Mucosa of descending colon (tissue), 3 donors: ENCODE results near the gene ACSL6. TPM values are rescaled to one million over a fixed set of nuclear protein-coding genes. Genes with fewer than 3 reads are reported as not detected.

Experiments used
- ATAC-seq: fragments of 200-7000 bp; cut with Tn5 transposase; one replicate; pipeline ENCODE4 v1.9.1; 2020; ENCODE audit warnings: mild to moderate bottlenecking, moderate library complexity
- DNase-seq, 3 donors: peaks; one replicate each; pipeline ENCODE4 v3.0.0-alpha.2; 2020
- H3K36me3 ChIP-seq: fragments of 200-600 bp; one replicate; pipeline ENCODE4 v1.8.0; 2021; ENCODE audit warnings: low read depth, mild to moderate bottlenecking
- H3K4me1 ChIP-seq: fragments of 200-600 bp; one replicate; pipeline ENCODE4 v1.8.0; 2021; ENCODE audit warnings: low read depth, mild to moderate bottlenecking
- H3K4me3 ChIP-seq: fragments of 200-600 bp; one replicate; pipeline ENCODE4 v1.8.0; 2021; ENCODE audit warnings: mild to moderate bottlenecking
- H3K9me3 ChIP-seq: fragments of 200-600 bp; one replicate; pipeline ENCODE4 v1.8.0; 2021; ENCODE audit warnings: mild to moderate bottlenecking
- CTCF ChIP-seq: fragments of 200-600 bp; IDR thresholded peaks from one replicate; pipeline ENCODE4 v1.8.0; 2022; ENCODE audit warnings: antibody characterized with exemption, mild to moderate bottlenecking
- intact Hi-C, 2 donors: fragments of 100-400 bp; cut with DNase I in 1 of 2; cut with micrococcal nuclease in 1 of 2; formaldehyde crosslinking; loops; one replicate each; pipeline versions ENCODE4 v1.11.0 to v1.11.1; 2022; cut with DNase I, micrococcal nuclease
- long read RNA-seq, 2 donors: library from polyadenylated mRNA; unstranded; transcript quantifications; one replicate each; pipeline ENCODE4 v2.0.0, GENCODE V29; 2019 to 2021
- total RNA-seq, 3 donors: library from RNA; stranded (reverse); fragmentation: NEBNext Ultra II Directional in 2 of 3; extraction: Animal tissue kit (Norgen Biotek cat#: 25700) in 2 of 3; gene quantifications; one replicate each; pipeline versions ENCODE4 v1.2.1 to v1.2.4, GENCODE V29; 2021 to 2023
- donor health status: DM: no; HTN: no; CAD: no; lungs with moderate emphysema.
- donor health status: DM: no; HTN: no; CAD: no.
- donor health status: DM: no; HTN: yes; CAD: no.

ACSL6 gene, protein sequence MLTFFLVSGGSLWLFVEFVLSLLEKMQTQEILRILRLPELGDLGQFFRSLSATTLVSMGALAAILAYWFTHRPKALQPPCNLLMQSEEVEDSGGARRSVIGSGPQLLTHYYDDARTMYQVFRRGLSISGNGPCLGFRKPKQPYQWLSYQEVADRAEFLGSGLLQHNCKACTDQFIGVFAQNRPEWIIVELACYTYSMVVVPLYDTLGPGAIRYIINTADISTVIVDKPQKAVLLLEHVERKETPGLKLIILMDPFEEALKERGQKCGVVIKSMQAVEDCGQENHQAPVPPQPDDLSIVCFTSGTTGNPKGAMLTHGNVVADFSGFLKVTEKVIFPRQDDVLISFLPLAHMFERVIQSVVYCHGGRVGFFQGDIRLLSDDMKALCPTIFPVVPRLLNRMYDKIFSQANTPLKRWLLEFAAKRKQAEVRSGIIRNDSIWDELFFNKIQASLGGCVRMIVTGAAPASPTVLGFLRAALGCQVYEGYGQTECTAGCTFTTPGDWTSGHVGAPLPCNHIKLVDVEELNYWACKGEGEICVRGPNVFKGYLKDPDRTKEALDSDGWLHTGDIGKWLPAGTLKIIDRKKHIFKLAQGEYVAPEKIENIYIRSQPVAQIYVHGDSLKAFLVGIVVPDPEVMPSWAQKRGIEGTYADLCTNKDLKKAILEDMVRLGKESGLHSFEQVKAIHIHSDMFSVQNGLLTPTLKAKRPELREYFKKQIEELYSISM
- total RNA-seq: 1 to 10 TPM in 1 of 3 donors, under 1 TPM in 2; 0.38 to 3.8 (median 0.77) TPM
- long read RNA-seq, donor 1, partial matches to known transcripts: 1 of 1 reads
- long read RNA-seq, donor 1, other reads (novel, unspliced or antisense): 0 of 1 reads
- long read RNA-seq, donor 2, partial matches to known transcripts: 1 of 1 reads
- long read RNA-seq, donor 2, other reads (novel, unspliced or antisense): 0 of 1 reads

DNA sequence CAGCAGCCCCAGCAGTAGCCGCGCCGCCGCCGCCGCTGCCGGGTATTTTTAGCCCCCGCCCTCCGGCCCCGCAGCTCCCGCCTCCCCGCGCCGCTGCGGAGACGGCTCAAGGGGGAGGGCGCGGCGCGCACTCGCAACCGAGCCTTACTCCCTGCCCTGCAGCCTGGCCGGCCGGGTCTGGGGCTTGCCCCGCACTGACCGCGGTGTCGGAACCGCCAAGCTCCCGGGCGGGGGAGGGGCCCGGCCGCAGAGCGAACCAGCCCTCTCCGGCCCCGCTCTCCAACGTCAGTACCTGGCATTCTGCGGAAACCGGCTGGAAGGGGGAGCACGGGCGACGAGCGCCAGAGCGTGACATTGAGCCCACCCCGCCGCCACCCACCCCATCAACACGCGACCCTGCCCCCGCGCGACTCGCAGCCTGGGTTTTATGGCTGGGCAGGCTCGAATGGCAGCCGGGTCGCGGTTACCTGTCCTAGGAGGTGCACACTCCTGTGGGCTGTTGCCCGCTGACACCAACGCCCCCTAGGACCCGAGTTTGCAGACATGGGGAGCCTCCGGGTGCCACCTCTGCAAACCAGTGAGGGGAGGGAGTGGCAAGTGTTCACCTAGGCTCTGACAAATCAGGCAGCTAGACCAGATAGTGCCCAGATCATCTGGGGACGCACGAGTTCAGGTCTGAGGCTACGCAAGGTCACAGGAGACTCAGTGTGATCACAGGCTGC, at the start of gene ACSL6:
ACSL6 (minus strand) TSS at position 37 of the 722 bp plus-strand sequence. CDS start 105 bp downstream, outside the sequence.
- intact Hi-C loops: no loop called here
- no peak within 1 kb of the TSS for H3K4me3 ChIP-seq
- H3K36me3 ChIP-seq: no peaks in the 10 kb centered on the region
- no peak for TF ChIP-seq CTCF
- no peaks in the 10 kb centered on the region for H3K9me3 ChIP-seq
- peak; percentile 59 for ATAC-seq
- peaks cover 10% of the 10 kb centered on the region for H3K4me1 ChIP-seq
- peak; percentile 29 to 54 (median 44) for DNase-seq

DNA sequence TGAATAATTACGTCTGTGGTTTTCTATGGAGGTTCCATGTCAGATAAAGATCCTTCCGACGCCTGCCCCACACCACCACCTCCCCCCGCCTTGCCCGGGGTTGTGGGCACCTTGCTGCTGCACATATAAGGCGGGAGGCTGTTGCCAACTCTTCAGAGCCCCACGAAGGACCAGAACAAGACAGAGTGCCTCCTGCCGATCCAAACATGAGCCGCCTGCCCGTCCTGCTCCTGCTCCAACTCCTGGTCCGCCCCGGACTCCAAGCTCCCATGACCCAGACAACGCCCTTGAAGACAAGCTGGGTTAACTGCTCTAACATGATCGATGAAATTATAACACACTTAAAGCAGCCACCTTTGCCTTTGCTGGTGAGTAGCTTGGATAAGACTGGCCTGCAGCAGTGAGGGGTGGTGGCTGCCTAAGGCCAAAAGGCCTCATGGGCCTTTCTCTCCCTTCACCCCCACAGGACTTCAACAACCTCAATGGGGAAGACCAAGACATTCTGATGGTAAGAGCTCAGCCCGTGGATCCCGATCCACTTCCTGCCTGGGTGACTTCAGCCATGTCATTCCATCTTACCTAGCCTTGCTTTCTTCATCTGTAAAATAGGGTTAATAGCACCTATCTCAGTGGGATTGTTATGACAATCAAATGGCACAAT, 49.2 kb upstream of the ACSL6 start, which contains the start of gene IL3:
IL3 (plus strand) TSS at position 155 of the 661 bp plus-strand sequence; CDS start at position 207, 52 bp downstream.
- no peak within 1 kb of the TSS for H3K4me3 ChIP-seq
- TF ChIP-seq CTCF: no peak
- DNase-seq (peak in 1 of 3 donors; percentile 37), ATAC-seq (no peak)
- H3K36me3 ChIP-seq: no peaks in the 10 kb centered on the region
- intact Hi-C loops: no loop called here
- no peaks in the 10 kb centered on the region for H3K9me3 ChIP-seq
- H3K4me1 ChIP-seq: peaks cover 2% of the 10 kb centered on the region

- Histone ChIP-seq H3K9me3 (no peaks in the 10 kb centered on the region), H3K4me3 (no peak overlapping the region), H3K36me3 (no peaks in the 10 kb centered on the region), H3K4me1 (peaks cover 2% of the 10 kb centered on the region)
- DNase-seq: peak in 1 of 3 donors; percentile 24
- no peak for ATAC-seq
- intact Hi-C loops: no loop called here
- no peak for TF ChIP-seq CTCF
These were observed 48.4 kb upstream of the ACSL6 start for GRCh38 chr5:132059696-132060500.

- peak; percentile 23 for ATAC-seq
These were observed 47.7 kb upstream of the ACSL6 start for GRCh38 chr5:132059043-132059695.

More at GRCh38 chr5:132059043-132059695, 47.7 kb upstream of the ACSL6 start:
- H3K9me3 ChIP-seq: no peaks in the 10 kb centered on the region
- TF ChIP-seq CTCF: no peak
- peak in 2 of 3 donors; percentile 25 to 40 for DNase-seq
- peaks cover 2% of the 10 kb centered on the region for H3K4me1 ChIP-seq
- H3K4me3 ChIP-seq: no peak overlapping the region
- H3K36me3 ChIP-seq: no peaks in the 10 kb centered on the region
- intact Hi-C loops: no loop called here
